Uterus (tissue), 4 donors: Measurements from ENCODE around the gene CCT5. TPM values are rescaled to one million over a fixed set of nuclear protein-coding genes. Genes with fewer than 3 reads are reported as not detected.
"Not testable (repeated sequence)": the region's sequence is repeated elsewhere in the genome, so short reads cannot be mapped to it uniquely, and the experiment has no call there.

Source experiments
- DNase-seq, 2 donors: peaks; one replicate each; pipeline ENCODE4 v3.0.0-alpha.2; 2019 to 2020
- H3K27ac ChIP-seq, 2 donors: fragments of 200-600 bp; sonication (generic); 1 replicate in 1 of 2; 2 replicates in 1 of 2; pipeline ENCODE4 v1.5.1; 2016 to 2018
- H3K27me3 ChIP-seq, 2 donors: fragments of 200-600 bp; sonication (generic); one replicate each; pipeline ENCODE4 v1.5.1; 2018 to 2019; ENCODE audit warnings: control low read depth in 1 of 2
- H3K36me3 ChIP-seq, 2 donors: fragments of 200-600 bp; sonication (generic); one replicate each; pipeline ENCODE4 v1.5.1; 2019; ENCODE audit warnings: control low read depth in 1 of 2
- H3K4me1 ChIP-seq, 2 donors: fragments of 200-600 bp; sonication (generic); one replicate each; pipeline ENCODE4 v1.5.1; 2018 to 2019; ENCODE audit warnings: control low read depth in 1 of 2
- H3K4me3 ChIP-seq, 2 donors: fragments of 200-600 bp; sonication (generic); 1 replicate in 1 of 2; 2 replicates in 1 of 2; pipeline ENCODE4 v1.5.1; 2018 to 2019; ENCODE audit warnings: mild to moderate bottlenecking in 1 of 2
- H3K9me3 ChIP-seq, 2 donors: fragments of 200-600 bp; sonication (generic); one replicate each; pipeline ENCODE4 v1.5.1; 2019; ENCODE audit warnings: control low read depth in 1 of 2
- POLR2A ChIP-seq, 2 donors: fragments of 450-650 bp; IDR thresholded peaks; one replicate each; pipeline ENCODE4 v1.6.1; 2016; ENCODE audit warnings: antibody characterized with exemption in 2 of 2, mild to moderate bottlenecking in 1 of 2, moderate library complexity in 1 of 2
- intact Hi-C: fragments of 100-400 bp; cut with DNase I; formaldehyde crosslinking; loops from one replicate; pipeline ENCODE4 v1.15.1; 2023; ENCODE audit warnings: low total_unique reads
- total RNA-seq, 4 donors: library from RNA; depleted of rRNA in 3 of 4; stranded (reverse); fragments of >200 nt in 3 of 4; gene quantifications; one replicate each; pipeline versions ENCODE4 v1.1.0 to v1.2.4, GENCODE V29; 2014 to 2023
- TF ChIP-seq, protein P1 (sequence below), 4 experiments: fragments of 200-600 bp in 2 of 4; fragments of 450-650 bp in 2 of 4; sonication (generic) in 2 of 4; IDR thresholded peaks; one replicate each; pipeline ENCODE4 v1.5.1; 2016 to 2019; ENCODE audit warnings: antibody characterized with exemption in 4 of 4, mild to moderate bottlenecking in 2 of 4, moderate library complexity in 1 of 4
- donor health status: DM: yes; HTN: yes; CAD: no.

CCT5 gene
- total RNA-seq, 4 donors from 2014 or later, result 57.6 to 251 (median 81.2) TPM

- H3K27ac ChIP-seq, result no peak overlapping the region
- no peak overlapping the region for H3K4me3 ChIP-seq
- intact Hi-C loops, result no loop called here
- no peak for TF ChIP-seq POLR2A (IDR thresholded peaks at IDR 0.05)
- TF ChIP-seq, protein P1, sequence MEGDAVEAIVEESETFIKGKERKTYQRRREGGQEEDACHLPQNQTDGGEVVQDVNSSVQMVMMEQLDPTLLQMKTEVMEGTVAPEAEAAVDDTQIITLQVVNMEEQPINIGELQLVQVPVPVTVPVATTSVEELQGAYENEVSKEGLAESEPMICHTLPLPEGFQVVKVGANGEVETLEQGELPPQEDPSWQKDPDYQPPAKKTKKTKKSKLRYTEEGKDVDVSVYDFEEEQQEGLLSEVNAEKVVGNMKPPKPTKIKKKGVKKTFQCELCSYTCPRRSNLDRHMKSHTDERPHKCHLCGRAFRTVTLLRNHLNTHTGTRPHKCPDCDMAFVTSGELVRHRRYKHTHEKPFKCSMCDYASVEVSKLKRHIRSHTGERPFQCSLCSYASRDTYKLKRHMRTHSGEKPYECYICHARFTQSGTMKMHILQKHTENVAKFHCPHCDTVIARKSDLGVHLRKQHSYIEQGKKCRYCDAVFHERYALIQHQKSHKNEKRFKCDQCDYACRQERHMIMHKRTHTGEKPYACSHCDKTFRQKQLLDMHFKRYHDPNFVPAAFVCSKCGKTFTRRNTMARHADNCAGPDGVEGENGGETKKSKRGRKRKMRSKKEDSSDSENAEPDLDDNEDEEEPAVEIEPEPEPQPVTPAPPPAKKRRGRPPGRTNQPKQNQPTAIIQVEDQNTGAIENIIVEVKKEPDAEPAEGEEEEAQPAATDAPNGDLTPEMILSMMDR (IDR thresholded peaks at IDR 0.05), result no peak
- no peaks in the 10 kb centered on the region for H3K27me3 ChIP-seq
- DNase-seq, result no peak
- H3K36me3 ChIP-seq, result no peaks in the 10 kb centered on the region
- no peaks in the 10 kb centered on the region for H3K9me3 ChIP-seq
- no peaks in the 10 kb centered on the region for H3K4me1 ChIP-seq
Observed at GRCh38 chr5:10272053-10272874, 22.2 kb downstream of the CCT5 start.

DNA sequence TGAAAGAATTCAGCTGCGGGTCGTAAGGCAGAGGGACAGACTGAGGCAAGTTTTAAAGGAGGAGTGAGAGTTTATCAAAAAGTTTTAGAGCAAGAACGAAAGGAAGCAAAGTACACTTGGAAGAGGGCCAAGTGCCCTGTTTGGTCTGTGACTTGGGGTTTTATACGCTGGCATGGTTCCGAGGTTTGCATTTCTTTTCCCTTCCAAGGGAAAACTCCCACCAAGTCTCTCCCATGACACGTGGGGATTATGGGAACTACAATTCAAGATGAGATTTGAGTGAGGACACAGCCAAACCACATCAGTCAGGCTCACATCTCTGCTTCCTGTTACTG, 22.8 kb downstream of the CCT5 start:
- intact Hi-C loops, H3K9me3 ChIP-seq, H3K4me1 ChIP-seq, H3K27me3 ChIP-seq, H3K36me3 ChIP-seq, H3K4me3 ChIP-seq, H3K27ac ChIP-seq, DNase-seq: not testable (repeated sequence)

DNA sequence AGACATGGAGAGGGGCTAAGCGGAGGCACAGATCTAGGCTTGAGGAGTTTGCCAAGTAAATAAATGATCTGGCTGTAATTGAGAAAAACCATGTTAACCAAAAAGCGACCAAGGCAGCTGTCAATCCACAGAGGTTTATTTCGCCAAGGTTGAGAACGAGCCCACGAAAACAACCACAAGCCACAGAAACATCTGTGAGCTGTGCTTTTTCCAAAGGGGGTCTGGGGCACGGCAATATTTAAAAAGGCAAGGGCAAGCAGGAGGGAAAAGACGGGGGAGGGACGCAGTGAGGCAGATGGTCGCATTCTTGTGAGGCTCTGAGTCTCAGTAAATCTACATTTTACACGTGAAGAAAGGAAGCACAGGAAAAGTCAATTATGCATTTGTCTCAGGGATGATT, 25.4 kb downstream of the CCT5 start:
- H3K27ac ChIP-seq, result no peak overlapping the region
- H3K4me1 ChIP-seq, result no peaks in the 10 kb centered on the region
- H3K9me3 ChIP-seq, result no peaks in the 10 kb centered on the region
- no peak overlapping the region for H3K4me3 ChIP-seq
- TF ChIP-seq, protein P1 (IDR thresholded peaks at IDR 0.05), result no peak
- TF ChIP-seq POLR2A (IDR thresholded peaks at IDR 0.05), result no peak
- peaks cover 0 to 2% of the 10 kb centered on the region in 2 donors for H3K36me3 ChIP-seq
- DNase-seq, result no peak
- intact Hi-C loops, result no loop called here
- H3K27me3 ChIP-seq, result no peaks in the 10 kb centered on the region

GRCh38 chr5:10275991-10276390, 25.9 kb downstream of the CCT5 start:
- Histone ChIP-seq H3K27me3 (no peaks in the 10 kb centered on the region), H3K36me3 (peaks cover 0 to 2% of the 10 kb centered on the region in 2 donors), H3K27ac (no peak overlapping the region), H3K4me3 (no peak overlapping the region), H3K4me1 (no peaks in the 10 kb centered on the region), H3K9me3 (no peaks in the 10 kb centered on the region)
- no peak for TF ChIP-seq POLR2A (IDR thresholded peaks at IDR 0.05)
- TF ChIP-seq, protein P1 (IDR thresholded peaks at IDR 0.05), result no peak
- intact Hi-C loops, result no loop called here
- no peak for DNase-seq

DNA sequence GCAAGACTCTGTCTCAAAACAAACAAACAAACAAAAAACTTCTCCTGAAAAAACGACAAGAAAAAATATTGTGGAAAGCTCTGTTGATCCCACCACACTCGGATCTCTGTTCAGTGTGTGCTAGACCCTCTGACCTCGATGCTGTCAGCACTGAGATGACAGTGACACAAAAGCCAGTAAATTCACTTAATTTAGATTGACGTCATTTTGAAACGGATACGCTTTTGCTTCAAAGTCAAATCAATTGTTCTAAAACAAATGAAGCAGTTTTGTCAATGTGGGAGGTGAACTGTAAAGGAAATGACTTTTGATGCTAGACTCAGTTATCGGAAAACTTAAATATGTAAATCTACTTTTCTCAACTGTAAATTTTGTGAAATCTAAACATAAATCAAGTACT, 26.6 kb downstream of the CCT5 start:
- intact Hi-C loops, result no loop called here
- Histone ChIP-seq H3K4me3 (no peak overlapping the region), H3K27me3 (no peaks in the 10 kb centered on the region), H3K4me1 (no peaks in the 10 kb centered on the region), H3K9me3 (no peaks in the 10 kb centered on the region), H3K27ac (no peak overlapping the region), H3K36me3 (peaks cover 0 to 2% of the 10 kb centered on the region in 2 donors)
- no peak for TF ChIP-seq POLR2A (IDR thresholded peaks at IDR 0.05)
- TF ChIP-seq, protein P1 (IDR thresholded peaks at IDR 0.05), result no peak
- DNase-seq, result no peak
